GM19035 (cell line): ENCODE results near the gene NEK7.
"Not testable (repeated sequence)": the region's sequence is repeated elsewhere in the genome, so short reads cannot be mapped to it uniquely, and the experiment has no call there.

ENCODE experiments used
- ATAC-seq: cut with Tn5 transposase; IDR thresholded peaks from one replicate; pipeline ENCODE4 v1.9.1; 2021; ENCODE audit not compliant: unreplicated experiment

Gene NEK7

GRCh38 chr1:198280080-198280479, 123.3 kb downstream of the NEK7 start:
- no peak for ATAC-seq

- ATAC-seq = no peak
These were observed 125.1 kb downstream of the NEK7 start for GRCh38 chr1:198281911-198282310.

- no peak for ATAC-seq
These were observed 126.4 kb downstream of the NEK7 start for GRCh38 chr1:198283222-198283621.

- no peak for ATAC-seq
These were observed 131.1 kb downstream of the NEK7 start for GRCh38 chr1:198287916-198288315.

GRCh38 chr1:198290089-198290683, 133.4 kb downstream of the NEK7 start:
- ATAC-seq = no peak

- no peak for ATAC-seq
These were observed 134.2 kb downstream of the NEK7 start for GRCh38 chr1:198291036-198291435.

GRCh38 chr1:198291924-198292323, 135.1 kb downstream of the NEK7 start:
- no peak for ATAC-seq

- ATAC-seq = no peak
These were observed 138.4 kb downstream of the NEK7 start for GRCh38 chr1:198295225-198295624.

- no peak for ATAC-seq
These were observed 139.2 kb downstream of the NEK7 start for GRCh38 chr1:198295971-198296370.

- no peak for ATAC-seq
These were observed 140.5 kb downstream of the NEK7 start for GRCh38 chr1:198297281-198297680.

GRCh38 chr1:198298640-198299039, 141.8 kb downstream of the NEK7 start:
- ATAC-seq = no peak

- no peak for ATAC-seq
These were observed 143.7 kb downstream of the NEK7 start for GRCh38 chr1:198300451-198300850.

GRCh38 chr1:198304431-198304830, 147.6 kb downstream of the NEK7 start:
- no peak for ATAC-seq

- not testable (repeated sequence) for ATAC-seq
These were observed 158.0 kb downstream of the NEK7 start for GRCh38 chr1:198314817-198315216.

GRCh38 chr1:198315331-198315730, 158.5 kb downstream of the NEK7 start:
- ATAC-seq = not testable (repeated sequence)

- no peak for ATAC-seq
These were observed 159.8 kb downstream of the NEK7 start for GRCh38 chr1:198316546-198317100.

GRCh38 chr1:198318085-198318484, 161.3 kb downstream of the NEK7 start:
- peak; percentile 52 for ATAC-seq

- no peak for ATAC-seq
These were observed 164.0 kb downstream of the NEK7 start for GRCh38 chr1:198320759-198321158.

- ATAC-seq = no peak
These were observed 169.4 kb downstream of the NEK7 start for GRCh38 chr1:198326232-198326631.

GRCh38 chr1:198326915-198327314, 170.1 kb downstream of the NEK7 start:
- no peak for ATAC-seq

GRCh38 chr1:198328458-198329032, 171.7 kb downstream of the NEK7 start:
- ATAC-seq = no peak

- no peak for ATAC-seq
These were observed 174.3 kb downstream of the NEK7 start for GRCh38 chr1:198330982-198331615.
